ENCODE measurements around the gene PRXL2B.

The PRXL2B gene

GRCh38 chr1:2601721-2602303 lies 15.2 kb downstream of the PRXL2B start:
- DNase-seq = no peak
- H3K27me3 ChIP-seq (replicated peaks; ENCODE audit: control insufficient read depth, insufficient read depth, low read length, poor library complexity, severe bottlenecking) = no peaks in the 10 kb centered on the region
- H3K9me3 ChIP-seq (ENCODE audit: control insufficient read depth, low read length) = no peaks in the 10 kb centered on the region
- no peak overlapping the region for H3K4me3 ChIP-seq (ENCODE audit: insufficient read depth, low read depth, low read length, poor library complexity, severe bottlenecking)
- no peaks in the 10 kb centered on the region for H3K36me3 ChIP-seq (ENCODE audit: control insufficient read depth, insufficient read depth, low read length)
- no peak overlapping the region for H3K27ac ChIP-seq (ENCODE audit: insufficient read depth, low read length, poor library complexity, severe bottlenecking)
- H3K4me1 ChIP-seq (ENCODE audit: control insufficient read depth, insufficient read depth, low read length, poor library complexity, severe bottlenecking) = no peaks in the 10 kb centered on the region

GRCh38 chr1:2602311-2602835 lies 15.8 kb downstream of the PRXL2B start:
- no peaks in the 10 kb centered on the region for H3K4me1 ChIP-seq (ENCODE audit: control insufficient read depth, insufficient read depth, low read length, poor library complexity, severe bottlenecking)
- no peaks in the 10 kb centered on the region for H3K27me3 ChIP-seq (replicated peaks; ENCODE audit: control insufficient read depth, insufficient read depth, low read length, poor library complexity, severe bottlenecking)
- DNase-seq = no peak
- no peak overlapping the region for H3K4me3 ChIP-seq (ENCODE audit: insufficient read depth, low read depth, low read length, poor library complexity, severe bottlenecking)
- no peak overlapping the region for H3K27ac ChIP-seq (ENCODE audit: insufficient read depth, low read length, poor library complexity, severe bottlenecking)
- no peaks in the 10 kb centered on the region for H3K36me3 ChIP-seq (ENCODE audit: control insufficient read depth, insufficient read depth, low read length)
- H3K9me3 ChIP-seq (ENCODE audit: control insufficient read depth, low read length) = no peaks in the 10 kb centered on the region

- no peaks in the 10 kb centered on the region for H3K9me3 ChIP-seq (ENCODE audit: control insufficient read depth, low read length)
- no peak for DNase-seq
- H3K4me3 ChIP-seq (ENCODE audit: insufficient read depth, low read depth, low read length, poor library complexity, severe bottlenecking) = no peak overlapping the region
- H3K27ac ChIP-seq (ENCODE audit: insufficient read depth, low read length, poor library complexity, severe bottlenecking) = no peak overlapping the region
- no peaks in the 10 kb centered on the region for H3K27me3 ChIP-seq (replicated peaks; ENCODE audit: control insufficient read depth, insufficient read depth, low read length, poor library complexity, severe bottlenecking)
- H3K4me1 ChIP-seq (ENCODE audit: control insufficient read depth, insufficient read depth, low read length, poor library complexity, severe bottlenecking) = no peaks in the 10 kb centered on the region
- no peaks in the 10 kb centered on the region for H3K36me3 ChIP-seq (ENCODE audit: control insufficient read depth, insufficient read depth, low read length)
Observed at GRCh38 chr1:2602866-2603520, 16.4 kb downstream of the PRXL2B start.

DNA sequence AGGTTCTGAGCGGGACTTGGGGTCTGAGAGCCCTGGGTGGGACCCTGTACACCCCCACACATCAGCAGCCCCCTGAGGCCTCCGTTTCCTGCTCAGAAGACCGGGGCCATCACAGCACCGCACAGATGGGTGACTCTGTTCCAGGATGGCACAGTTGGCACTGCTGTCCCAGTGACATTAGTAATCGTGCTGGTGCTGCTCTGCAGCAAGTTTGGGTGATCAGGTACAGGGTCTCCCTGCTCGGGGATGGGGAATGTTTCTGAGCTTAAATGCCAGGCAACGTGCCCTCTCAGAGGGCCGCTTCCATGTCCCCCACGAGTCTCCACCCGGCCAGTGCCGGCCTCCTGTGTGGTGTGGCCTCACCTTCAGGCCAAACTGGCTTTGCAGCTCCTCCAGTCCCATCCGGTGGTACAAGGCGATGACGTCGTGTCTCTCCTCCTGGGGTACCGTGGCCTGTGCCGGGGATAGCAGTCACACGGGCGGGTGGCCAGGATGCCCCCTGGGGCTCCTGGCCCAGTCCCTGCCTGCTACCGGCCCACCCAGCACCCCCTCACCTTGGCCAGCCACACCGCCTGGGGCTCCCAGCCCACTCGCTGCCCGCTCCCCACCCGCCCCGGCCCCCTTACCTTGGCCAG lies 17.1 kb downstream of the PRXL2B start:
- no peak for DNase-seq
- no peaks in the 10 kb centered on the region for H3K27me3 ChIP-seq (replicated peaks; ENCODE audit: control insufficient read depth, insufficient read depth, low read length, poor library complexity, severe bottlenecking)
- H3K4me1 ChIP-seq (ENCODE audit: control insufficient read depth, insufficient read depth, low read length, poor library complexity, severe bottlenecking) = no peaks in the 10 kb centered on the region
- no peaks in the 10 kb centered on the region for H3K36me3 ChIP-seq (ENCODE audit: control insufficient read depth, insufficient read depth, low read length)
- H3K27ac ChIP-seq (ENCODE audit: insufficient read depth, low read length, poor library complexity, severe bottlenecking) = no peak overlapping the region
- no peak overlapping the region for H3K4me3 ChIP-seq (ENCODE audit: insufficient read depth, low read depth, low read length, poor library complexity, severe bottlenecking)
- H3K9me3 ChIP-seq (ENCODE audit: control insufficient read depth, low read length) = no peaks in the 10 kb centered on the region

DNA sequence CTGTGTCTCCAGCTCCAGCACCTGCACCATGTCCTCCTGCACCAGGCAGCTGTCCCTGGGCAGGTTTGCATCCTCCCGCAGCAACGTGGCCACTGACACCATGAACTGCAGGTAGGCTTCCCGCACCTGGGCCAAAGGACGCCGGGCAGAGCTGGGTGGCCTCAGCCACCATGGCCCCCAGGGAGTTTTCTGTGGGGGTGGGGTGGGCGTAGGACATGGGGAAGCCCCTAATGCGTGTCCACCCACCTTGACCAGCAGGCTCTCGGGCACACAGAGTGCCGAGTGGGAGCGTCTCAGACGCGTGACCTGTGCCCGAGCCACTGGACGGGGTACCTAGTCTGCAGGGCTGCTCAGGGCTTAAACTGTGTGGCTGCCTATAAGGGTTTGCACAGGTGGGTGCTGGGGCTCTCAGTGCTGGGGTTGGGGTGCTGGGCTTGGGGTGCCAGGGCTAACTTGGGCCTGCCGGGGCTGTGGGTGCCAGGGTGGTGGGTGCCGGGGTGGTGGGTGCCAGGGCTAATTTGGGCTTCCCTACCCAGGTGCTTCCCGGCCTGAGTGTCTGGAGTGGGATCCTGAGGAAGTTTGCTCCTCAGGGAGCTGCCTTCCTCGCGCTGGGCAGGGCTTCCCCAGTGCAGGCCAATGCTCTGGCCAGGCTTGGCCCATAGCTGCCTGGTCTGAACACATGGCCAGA lies 17.7 kb downstream of the PRXL2B start:
- DNase-seq = no peak
- no peaks in the 10 kb centered on the region for H3K27me3 ChIP-seq (replicated peaks; ENCODE audit: control insufficient read depth, insufficient read depth, low read length, poor library complexity, severe bottlenecking)

DNA sequence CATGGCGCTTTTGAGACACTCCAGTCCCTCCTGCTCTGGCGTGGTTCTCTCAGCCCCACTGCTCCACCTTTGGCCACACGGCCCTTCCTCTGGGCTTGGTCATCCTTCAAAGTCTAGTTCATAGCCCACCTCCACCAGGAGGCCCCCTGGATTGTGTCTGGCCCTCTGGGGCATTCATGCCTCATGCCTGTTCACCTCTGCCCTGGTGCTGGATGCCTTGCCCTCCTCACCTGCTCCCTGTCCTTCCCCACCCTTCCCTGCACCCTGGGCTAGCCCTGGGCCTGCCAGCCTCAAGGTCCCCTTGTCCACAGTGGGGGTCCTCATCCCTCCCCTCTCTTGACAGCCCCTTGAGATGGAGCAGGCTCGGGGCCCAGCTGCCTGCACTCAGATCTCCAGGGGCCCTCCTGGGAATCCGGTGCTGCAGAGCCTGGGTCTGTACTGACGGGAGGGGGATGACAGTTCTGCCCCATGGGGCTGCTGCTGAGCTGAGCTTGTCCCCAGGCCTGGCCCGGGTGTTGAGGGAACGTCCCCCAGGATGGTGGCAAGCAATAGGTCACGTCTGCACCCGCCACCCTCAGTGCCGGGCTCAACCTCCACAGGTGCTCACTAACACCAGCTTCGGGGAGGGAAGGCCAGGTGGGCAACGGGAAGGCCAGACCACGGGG lies 18.4 kb downstream of the PRXL2B start:
- no peak overlapping the region for H3K4me3 ChIP-seq (ENCODE audit: insufficient read depth, low read depth, low read length, poor library complexity, severe bottlenecking)
- DNase-seq = no peak
- no peaks in the 10 kb centered on the region for H3K27me3 ChIP-seq (replicated peaks; ENCODE audit: control insufficient read depth, insufficient read depth, low read length, poor library complexity, severe bottlenecking)
- no peak overlapping the region for H3K27ac ChIP-seq (ENCODE audit: insufficient read depth, low read length, poor library complexity, severe bottlenecking)
- no peaks in the 10 kb centered on the region for H3K36me3 ChIP-seq (ENCODE audit: control insufficient read depth, insufficient read depth, low read length)
- no peaks in the 10 kb centered on the region for H3K4me1 ChIP-seq (ENCODE audit: control insufficient read depth, insufficient read depth, low read length, poor library complexity, severe bottlenecking)
- no peaks in the 10 kb centered on the region for H3K9me3 ChIP-seq (ENCODE audit: control insufficient read depth, low read length)

More for the DNA sequence above, 17.7 kb downstream of the PRXL2B start:
- Histone ChIP-seq H3K4me1 (ENCODE audit: control insufficient read depth, insufficient read depth, low read length, poor library complexity, severe bottlenecking) (no peaks in the 10 kb centered on the region), H3K9me3 (ENCODE audit: control insufficient read depth, low read length) (no peaks in the 10 kb centered on the region), H3K36me3 (ENCODE audit: control insufficient read depth, insufficient read depth, low read length) (no peaks in the 10 kb centered on the region), H3K27ac (ENCODE audit: insufficient read depth, low read length, poor library complexity, severe bottlenecking) (no peak overlapping the region), H3K4me3 (ENCODE audit: insufficient read depth, low read depth, low read length, poor library complexity, severe bottlenecking) (no peak overlapping the region)

- no peaks in the 10 kb centered on the region for H3K4me1 ChIP-seq (ENCODE audit: control insufficient read depth, insufficient read depth, low read length, poor library complexity, severe bottlenecking)
- DNase-seq = no peak
- no peaks in the 10 kb centered on the region for H3K36me3 ChIP-seq (ENCODE audit: control insufficient read depth, insufficient read depth, low read length)
- H3K27me3 ChIP-seq (replicated peaks; ENCODE audit: control insufficient read depth, insufficient read depth, low read length, poor library complexity, severe bottlenecking) = no peaks in the 10 kb centered on the region
- H3K27ac ChIP-seq (ENCODE audit: insufficient read depth, low read length, poor library complexity, severe bottlenecking) = no peak overlapping the region
- no peak overlapping the region for H3K4me3 ChIP-seq (ENCODE audit: insufficient read depth, low read depth, low read length, poor library complexity, severe bottlenecking)
- no peaks in the 10 kb centered on the region for H3K9me3 ChIP-seq (ENCODE audit: control insufficient read depth, low read length)
Observed at GRCh38 chr1:2605509-2606395, 19.2 kb downstream of the PRXL2B start.

GRCh38 chr1:2606396-2606880 lies 19.9 kb downstream of the PRXL2B start:
- DNase-seq = no peak
- Histone ChIP-seq H3K9me3 (ENCODE audit: control insufficient read depth, low read length) (no peaks in the 10 kb centered on the region), H3K27ac (ENCODE audit: insufficient read depth, low read length, poor library complexity, severe bottlenecking) (no peak overlapping the region), H3K4me3 (ENCODE audit: insufficient read depth, low read depth, low read length, poor library complexity, severe bottlenecking) (no peak overlapping the region), H3K4me1 (ENCODE audit: control insufficient read depth, insufficient read depth, low read length, poor library complexity, severe bottlenecking) (no peaks in the 10 kb centered on the region), H3K27me3 (replicated peaks; ENCODE audit: control insufficient read depth, insufficient read depth, low read length, poor library complexity, severe bottlenecking) (no peaks in the 10 kb centered on the region), H3K36me3 (ENCODE audit: control insufficient read depth, insufficient read depth, low read length) (no peaks in the 10 kb centered on the region)
